Renal pelvis (tissue), 4 donors: ENCODE data around the gene CEP72. TPM values are rescaled to one million over a fixed set of nuclear protein-coding genes. Genes with fewer than 3 reads are reported as not detected.

Experiments
- DNase-seq: peaks from one replicate; pipeline ENCODE4 v3.0.0-alpha.2; 2013
- polyA plus RNA-seq, 3 donors: library from polyadenylated mRNA; unstranded; fragments of 120-200 nt; gene quantifications; one replicate each; pipeline ENCODE4 v1.2.1, GENCODE V29; 2013; ENCODE audit not compliant: insufficient read length in 3 of 3

CEP72 gene
- polyA plus RNA-seq, 3 donors: 8.6 to 11.3 (median 10.3) TPM

GRCh38 chr5:654071-654778 lies 42.1 kb downstream of the CEP72 start:
- DNase-seq: no peak

- no peak for DNase-seq
These were observed 43.3 kb downstream of the CEP72 start for GRCh38 chr5:655406-655805.

DNA sequence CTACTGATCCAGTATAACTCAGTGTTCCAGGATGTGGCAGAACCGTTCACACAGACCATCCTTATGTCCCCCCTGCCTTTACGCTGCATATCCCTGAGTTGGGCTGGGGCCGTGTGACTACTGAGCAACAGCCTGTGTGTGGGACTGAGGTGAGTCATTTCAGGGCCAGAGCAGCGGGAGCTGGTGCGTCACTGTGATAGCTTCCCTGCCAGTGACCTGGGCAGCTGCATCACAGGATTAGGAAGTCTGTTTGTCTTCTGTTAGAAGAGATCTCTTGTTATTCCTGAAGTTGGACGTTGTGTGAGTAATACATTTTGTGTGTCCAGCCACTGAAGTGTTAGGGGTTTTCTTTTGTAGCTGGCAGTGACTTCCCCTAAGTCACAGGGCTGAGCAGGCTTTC lies 45.4 kb downstream of the CEP72 start:
- DNase-seq: no peak

GRCh38 chr5:658103-658502 lies 46.0 kb downstream of the CEP72 start:
- no peak for DNase-seq

- no peak for DNase-seq
These were observed 47.5 kb downstream of the CEP72 start for GRCh38 chr5:659496-660263.

- DNase-seq: no peak
These were observed 48.4 kb downstream of the CEP72 start for GRCh38 chr5:660491-661030.

DNA sequence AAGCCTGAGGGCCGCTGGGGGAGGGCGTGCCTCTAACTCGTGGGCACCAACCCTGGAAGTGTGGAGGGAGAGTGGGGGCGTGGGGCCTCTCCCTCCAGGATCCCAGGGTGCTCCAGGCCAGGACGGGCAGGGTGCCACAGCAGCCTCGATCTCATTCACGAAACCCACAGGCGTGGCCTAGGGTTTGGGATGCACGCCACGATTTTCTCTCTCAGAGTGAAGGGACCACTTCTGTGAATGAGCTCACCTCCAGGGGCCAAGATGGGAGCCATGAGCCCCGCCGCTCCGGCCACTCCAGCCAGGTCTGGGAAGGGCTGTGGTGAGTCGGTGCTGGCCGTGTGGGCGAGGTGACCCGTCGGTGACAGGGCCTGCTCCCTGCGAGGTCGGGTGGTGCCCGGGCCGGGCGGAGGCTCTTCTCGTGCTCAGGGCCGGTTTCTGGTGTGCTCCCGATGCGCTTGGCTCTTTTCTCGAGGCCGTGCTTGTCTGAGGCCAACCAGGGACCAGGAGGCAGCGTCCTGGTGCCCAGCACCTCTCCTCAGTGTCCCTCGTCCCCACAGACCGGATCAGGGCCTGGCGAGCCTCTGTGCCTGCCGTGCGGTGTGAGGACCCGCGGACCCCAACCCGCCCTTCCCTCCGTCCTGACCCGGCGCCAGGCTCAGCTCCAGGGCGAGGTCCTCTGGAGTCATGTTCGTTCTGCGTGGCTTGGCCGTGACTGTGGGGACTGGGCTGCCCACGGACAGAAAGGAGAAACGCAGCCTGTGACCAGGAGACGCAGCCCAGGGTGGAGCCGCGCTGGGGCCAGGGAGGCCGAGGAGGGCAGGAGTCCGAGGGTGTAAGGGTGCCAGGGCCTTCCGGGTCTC lies 50.0 kb downstream of the CEP72 start:
- DNase-seq: no peak

DNA sequence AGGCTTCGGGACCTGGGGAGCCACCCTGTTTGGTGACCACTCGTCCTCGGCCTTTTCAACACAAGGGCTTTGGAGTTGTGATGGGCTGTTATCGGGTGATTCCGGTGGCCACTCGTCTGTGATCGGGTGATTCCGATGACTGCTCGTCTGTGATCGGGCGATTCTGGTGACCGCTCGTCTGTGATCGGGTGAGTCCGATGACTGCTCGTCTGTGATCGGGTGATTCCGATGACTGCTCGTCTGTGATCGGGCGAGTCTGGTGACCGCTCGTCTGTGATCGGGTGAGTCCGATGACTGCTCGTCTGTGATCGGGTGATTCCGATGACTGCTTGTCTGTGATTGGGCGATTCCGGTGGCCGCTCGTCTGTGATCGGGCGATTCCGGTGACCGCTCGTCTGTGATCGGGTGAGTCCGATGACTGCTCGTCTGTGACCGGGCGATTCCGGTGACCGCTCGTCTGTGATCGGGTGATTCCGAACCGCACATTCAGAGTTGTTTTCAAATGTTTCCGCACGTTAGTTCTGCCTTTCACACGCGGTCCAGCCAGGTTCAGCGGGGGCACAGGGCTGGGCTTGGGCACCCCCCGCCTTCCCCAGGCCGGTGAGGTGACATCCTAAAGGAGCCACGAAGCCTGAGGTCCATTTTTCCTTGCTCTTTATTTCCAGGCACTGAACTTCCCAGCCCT lies 50.8 kb downstream of the CEP72 start:
- no peak for DNase-seq

- no peak for DNase-seq
These were observed 51.5 kb downstream of the CEP72 start for GRCh38 chr5:663436-664342.

GRCh38 chr5:664343-664993 lies 52.3 kb downstream of the CEP72 start:
- DNase-seq: no peak

- no peak for DNase-seq
These were observed 52.8 kb downstream of the CEP72 start for GRCh38 chr5:664994-665360.

GRCh38 chr5:665541-665955 lies 53.4 kb downstream of the CEP72 start:
- DNase-seq: no peak

GRCh38 chr5:665956-666711 lies 54.0 kb downstream of the CEP72 start:
- no peak for DNase-seq

DNA sequence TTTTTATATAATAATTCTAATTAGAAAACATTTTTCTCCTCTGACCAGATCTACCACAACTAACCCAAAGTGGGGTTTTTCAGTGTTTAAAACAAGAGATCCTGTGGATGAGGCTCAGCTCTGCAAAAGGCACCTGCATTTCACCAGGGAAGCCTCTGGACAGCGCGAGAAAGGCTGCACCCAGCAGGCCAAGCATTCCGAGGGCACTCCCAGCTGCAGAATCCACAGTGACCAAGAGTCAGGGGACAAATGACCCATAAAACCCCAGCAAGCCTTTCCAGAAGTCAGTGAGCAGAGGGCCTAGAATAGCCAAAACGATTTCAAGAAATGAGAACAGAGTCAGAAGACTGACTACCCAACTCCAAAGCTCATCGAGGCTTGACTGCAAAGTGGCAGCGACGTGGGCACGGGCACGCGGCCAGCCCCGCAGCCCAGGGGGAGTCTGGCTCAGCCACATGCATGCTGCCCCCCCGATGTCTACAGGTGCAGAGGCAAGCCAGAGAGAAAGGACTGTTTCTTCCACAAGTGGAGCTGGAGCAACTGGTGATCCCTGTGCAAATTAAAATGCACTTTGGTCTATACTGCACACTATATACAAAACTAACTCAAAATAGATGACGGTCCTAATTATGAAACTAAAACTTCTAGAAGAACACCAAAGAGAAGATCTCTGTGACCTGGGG lies 54.8 kb downstream of the CEP72 start:
- DNase-seq: no peak

DNA sequence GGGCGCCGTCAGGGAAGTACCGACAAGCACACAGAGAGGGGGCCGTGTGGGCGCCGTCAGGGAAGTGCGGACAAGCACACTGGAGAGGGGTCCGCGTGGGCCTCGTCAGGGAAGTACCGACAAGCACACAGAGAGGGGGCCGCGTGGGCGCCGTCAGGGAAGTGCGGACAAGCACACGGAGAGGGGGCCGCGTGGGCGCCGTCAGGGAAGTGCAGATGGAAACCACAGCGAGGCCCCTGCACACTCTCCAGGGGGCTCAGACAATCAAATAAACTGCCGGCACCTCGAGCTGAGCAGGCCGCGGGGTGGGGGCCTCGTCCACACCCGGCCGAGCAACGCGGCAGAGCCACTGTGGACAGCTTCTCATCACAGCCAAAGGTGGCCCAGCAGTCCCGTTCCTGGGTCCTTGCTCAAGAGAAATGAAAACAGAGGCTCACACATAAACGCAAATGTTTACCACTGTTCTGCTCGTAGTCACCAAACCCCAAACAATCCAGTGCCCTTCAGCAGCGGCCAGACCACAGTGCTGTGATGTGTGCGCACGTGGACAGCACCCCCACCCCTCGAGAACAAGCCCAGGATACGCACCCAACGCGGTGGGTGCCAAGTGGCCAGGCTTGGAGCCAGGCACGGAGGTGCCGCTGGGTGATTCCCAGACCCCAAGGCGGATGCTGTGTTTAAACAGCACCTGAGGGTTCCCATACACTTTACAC lies 56.3 kb downstream of the CEP72 start:
- DNase-seq: no peak

DNA sequence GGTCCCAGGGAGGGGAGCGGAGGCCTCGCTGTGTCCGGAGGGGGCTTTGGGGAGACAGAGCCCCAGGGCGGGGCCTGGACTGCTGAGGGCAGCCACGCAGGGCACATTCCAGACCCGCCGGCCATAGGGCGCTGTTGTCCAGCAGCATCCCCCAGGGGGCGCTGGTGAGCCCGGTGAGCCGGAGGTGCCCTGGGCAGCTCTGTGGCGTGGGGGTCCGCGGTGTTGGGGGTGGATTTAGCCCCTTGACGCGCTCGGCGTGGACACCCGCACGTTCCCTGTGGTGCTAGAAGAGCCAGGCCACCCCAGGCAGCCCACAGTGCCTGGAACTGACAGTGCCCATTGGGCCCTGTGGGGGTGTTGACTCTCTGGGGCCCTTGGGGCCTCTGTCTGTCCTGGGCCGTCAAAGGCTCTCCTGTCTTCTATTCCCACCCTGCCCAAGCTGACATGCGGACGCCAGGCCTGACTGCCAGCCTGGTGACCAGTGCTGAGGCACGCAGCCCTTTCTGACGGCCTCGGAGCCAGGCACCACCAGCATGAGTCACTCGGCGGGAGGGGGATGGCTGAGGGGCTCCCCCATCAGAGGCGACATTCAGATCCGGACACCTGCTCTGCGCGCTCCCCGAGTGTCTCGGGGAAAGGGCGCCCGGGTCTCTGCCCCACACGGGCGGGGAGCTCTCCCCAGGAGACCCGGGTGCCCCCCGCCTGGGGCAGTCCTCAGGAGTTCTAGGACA lies 57.1 kb downstream of the CEP72 start:
- no peak for DNase-seq

DNA sequence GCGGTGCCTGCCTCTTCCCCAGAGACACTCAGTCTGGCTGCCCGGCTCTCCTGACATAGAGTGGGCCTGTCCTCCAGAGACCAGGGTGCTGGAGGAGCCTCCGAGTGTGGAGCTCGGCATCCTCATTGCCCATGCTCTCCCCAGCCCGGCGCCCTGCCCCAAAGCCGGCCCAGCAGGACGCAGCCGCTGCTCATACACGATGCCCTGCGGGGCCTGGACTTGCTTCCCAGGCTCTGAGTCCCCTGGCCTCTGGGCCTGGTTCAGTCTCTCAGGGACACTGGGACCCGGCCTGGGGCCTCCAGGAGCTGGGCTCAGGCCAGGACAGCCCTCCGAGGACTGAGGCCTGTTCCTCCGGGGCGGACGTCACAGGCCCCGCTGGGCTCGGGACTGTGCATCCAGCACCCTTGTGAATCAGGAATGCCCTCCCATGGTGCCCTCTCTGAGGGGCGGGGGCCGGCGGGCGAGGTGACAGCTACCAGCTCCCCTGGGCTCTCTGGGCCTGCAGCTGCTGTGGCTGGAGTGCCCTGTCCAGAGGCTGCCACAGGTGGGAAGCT lies 57.8 kb downstream of the CEP72 start:
- no peak for DNase-seq
